Neural cell (in vitro differentiated cells): ENCODE data around the gene OR2A42. TPM values are rescaled to one million over a fixed set of nuclear protein-coding genes. Genes with fewer than 3 reads are reported as not detected.
"Not testable (repeated sequence)": the region's sequence is repeated elsewhere in the genome, so short reads cannot be mapped to it uniquely, and the experiment has no call there.

Experiments
- H2AFZ ChIP-seq: fragments of 200-600, 300-800 bp; sonication (generic), shearing (Covaris generic); 2 replicates; pipeline ENCODE4 v1.6.0; 2014; ENCODE audit warnings: low read depth, mild to moderate bottlenecking, antibody characterized with exemption, low read length, moderate library complexity
- H3F3A ChIP-seq: fragments of 200-600 bp; shearing (Covaris generic); 2 replicates; pipeline ENCODE4 v1.6.1; 2016; ENCODE audit warnings: mild to moderate bottlenecking, moderate library complexity, mixed read lengths, antibody characterized with exemption, low read length; ENCODE audit not compliant: insufficient read depth, poor library complexity, severe bottlenecking
- H3K27ac ChIP-seq: fragments of 200-600, 300-800 bp; sonication (generic), shearing (Covaris generic); 2 replicates; pipeline ENCODE4 v1.5.1; 2014; ENCODE audit warnings: mild to moderate bottlenecking, low read length, moderate library complexity
- H3K27me3 ChIP-seq: fragments of 300-800, 200-600 bp; sonication (generic), shearing (Covaris generic); 2 replicates; pipeline ENCODE4 v1.6.0; 2014; ENCODE audit warnings: mild to moderate bottlenecking, low read depth, low read length, moderate library complexity; ENCODE audit not compliant: insufficient read depth
- H3K36me3 ChIP-seq: fragments of 300-800, 200-600 bp; sonication (generic), shearing (Covaris generic); 2 replicates; pipeline ENCODE4 v1.5.1; 2014; ENCODE audit warnings: mild to moderate bottlenecking, antibody characterized with exemption, low read length, moderate library complexity; ENCODE audit not compliant: insufficient read depth
- H3K4me2 ChIP-seq: fragments of 300-800, 200-600 bp; sonication (generic), shearing (Covaris generic); 2 replicates; pipeline ENCODE4 v1.6.0; 2014; ENCODE audit warnings: mild to moderate bottlenecking, low read length
- H3K4me3 ChIP-seq: fragments of 300-800, 200-600 bp; sonication (generic), shearing (Covaris generic); 2 replicates; pipeline ENCODE4 v1.5.1; 2014; ENCODE audit warnings: mild to moderate bottlenecking, low read length, moderate library complexity
- H3K79me2 ChIP-seq: fragments of 200-600 bp; shearing (Covaris generic); replicated peaks from 2 replicates; pipeline ENCODE4 v1.6.0; 2014; ENCODE audit warnings: mild to moderate bottlenecking, low read length, moderate library complexity; ENCODE audit not compliant: insufficient read depth
- H3K9ac ChIP-seq: fragments of 300-800, 200-600 bp; sonication (generic), shearing (Covaris generic); 2 replicates; pipeline ENCODE4 v1.6.1; 2016; ENCODE audit warnings: mild to moderate bottlenecking, low read length, mixed read lengths
- H3K9me2 ChIP-seq: fragments of 200-600 bp; shearing (Covaris generic); 2 replicates; pipeline ENCODE4 v1.6.1; 2016; ENCODE audit warnings: mild to moderate bottlenecking, low read length, mixed read lengths; ENCODE audit not compliant: insufficient read depth
- H3K9me3 ChIP-seq: fragments of 200-600, 300-800 bp; sonication (generic), shearing (Covaris generic); 2 replicates; pipeline ENCODE4 v1.6.1; 2016; ENCODE audit warnings: mild to moderate bottlenecking, mixed run types, low read length, moderate library complexity, mixed read lengths
- H4K20me1 ChIP-seq: fragments of 200-600 bp; shearing (Covaris generic); 2 replicates; pipeline ENCODE4 v1.6.1; 2016; ENCODE audit warnings: mild to moderate bottlenecking, mixed run types; ENCODE audit not compliant: insufficient read depth
- polyA plus RNA-seq: library from polyadenylated mRNA; depleted of rRNA; stranded (reverse); fragments of >200 nt; gene quantifications from 2 replicates; pipeline ENCODE4 v1.2.3, GENCODE V29; 2014

OR2A42 gene
- polyA plus RNA-seq, 1 donor from 2014 or later = not detected

DNA sequence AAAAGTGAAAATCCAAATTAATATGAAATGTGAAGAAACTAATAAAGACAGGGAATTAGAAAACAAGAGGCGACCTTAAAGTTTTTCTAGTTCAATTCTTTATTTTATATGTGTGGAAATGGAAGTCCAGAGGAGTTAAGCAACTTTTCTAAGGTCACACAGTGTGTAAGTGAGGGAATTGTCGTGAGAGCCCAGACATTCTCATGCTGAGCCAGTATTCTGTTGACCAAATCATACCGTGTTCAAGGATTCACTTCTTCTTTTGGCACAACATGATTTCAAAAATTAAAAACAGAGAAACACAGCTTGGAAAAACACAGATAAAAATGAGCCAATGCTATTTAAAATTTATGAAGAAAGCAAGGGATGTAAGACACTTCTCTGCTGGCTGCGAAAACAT, 12.5 kb downstream of the OR2A42 start:
- not testable (repeated sequence) for H3K4me2 ChIP-seq, H3K9me3 ChIP-seq, H3K36me3 ChIP-seq, H3F3A ChIP-seq, H2AFZ ChIP-seq, H3K4me3 ChIP-seq, H3K9ac ChIP-seq, H3K27ac ChIP-seq, H4K20me1 ChIP-seq, H3K9me2 ChIP-seq, H3K79me2 ChIP-seq, H3K27me3 ChIP-seq

DNA sequence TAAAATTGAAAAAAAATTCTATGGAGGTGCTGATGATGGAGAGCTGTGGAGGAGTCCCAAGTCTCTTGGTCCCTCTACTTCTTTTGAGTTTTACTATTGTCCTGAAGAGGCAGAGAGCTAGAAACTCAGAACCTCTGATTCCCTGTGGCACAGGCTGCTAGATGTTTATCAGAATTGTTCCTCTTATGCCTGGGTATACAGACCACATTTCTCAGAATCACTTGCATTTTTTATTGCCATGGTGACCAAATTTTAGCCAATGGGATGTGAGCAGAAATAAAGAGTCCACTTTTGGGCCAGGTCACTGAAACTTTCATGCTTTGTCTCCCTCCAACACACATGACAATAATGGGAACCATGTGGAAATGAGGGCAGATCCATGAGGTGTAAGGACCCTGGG, 15.7 kb downstream of the OR2A42 start:
- not testable (repeated sequence) for H3K79me2 ChIP-seq

DNA sequence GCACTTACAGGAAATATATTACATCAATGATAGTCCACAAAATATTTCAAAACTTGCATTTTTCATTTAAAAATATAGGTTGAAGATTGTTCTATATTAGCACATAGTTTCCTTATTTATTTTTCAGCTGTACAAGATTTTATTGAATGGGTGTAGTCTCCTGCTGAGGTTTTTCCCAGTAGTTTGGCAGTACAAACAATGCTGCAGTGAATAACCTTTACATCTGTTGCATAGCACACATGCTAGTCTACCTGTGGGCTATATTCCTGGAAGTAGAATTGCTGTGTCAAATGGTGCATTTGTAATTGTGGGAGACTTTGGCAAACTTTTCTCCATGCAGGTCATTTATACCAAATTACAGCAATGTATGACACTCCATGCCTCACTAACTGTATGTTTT, 18.9 kb downstream of the OR2A42 start:
- not testable (repeated sequence) for H3K9me2 ChIP-seq, H3K27ac ChIP-seq, H3K79me2 ChIP-seq, H2AFZ ChIP-seq, H3K9me3 ChIP-seq, H3K27me3 ChIP-seq, H3K36me3 ChIP-seq, H3K9ac ChIP-seq, H4K20me1 ChIP-seq, H3K4me3 ChIP-seq, H3K4me2 ChIP-seq, H3F3A ChIP-seq

More for the DNA sequence above, 15.7 kb downstream of the OR2A42 start:
- not testable (repeated sequence) for H3K9me3 ChIP-seq, H3K27ac ChIP-seq, H3K9me2 ChIP-seq, H4K20me1 ChIP-seq, H3K4me3 ChIP-seq, H3K36me3 ChIP-seq, H2AFZ ChIP-seq, H3K9ac ChIP-seq, H3K4me2 ChIP-seq, H3K27me3 ChIP-seq, H3F3A ChIP-seq

DNA sequence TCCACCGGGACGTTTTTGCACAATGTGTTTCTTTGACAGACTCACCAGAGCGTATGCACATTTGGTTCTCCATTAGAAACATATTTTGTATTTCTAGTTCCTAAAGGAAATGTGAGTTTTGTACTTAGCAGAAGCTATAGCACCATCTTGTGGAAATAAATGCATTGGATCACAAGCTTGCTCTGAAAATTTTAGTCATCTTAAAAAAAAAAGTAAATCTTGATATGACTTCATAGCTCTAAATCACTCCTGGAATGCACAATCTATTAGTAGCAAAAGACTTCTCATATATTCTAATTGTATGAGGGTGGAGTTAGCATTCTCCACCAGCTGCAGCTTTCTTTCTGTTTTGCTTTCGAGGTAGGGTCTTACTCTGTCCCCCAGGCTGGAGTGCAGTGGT, 20.3 kb downstream of the OR2A42 start:
- H2AFZ ChIP-seq, H3K36me3 ChIP-seq, H3K9me2 ChIP-seq, H3K79me2 ChIP-seq, H3K27ac ChIP-seq, H3K4me2 ChIP-seq, H3K27me3 ChIP-seq, H3K9me3 ChIP-seq, H3F3A ChIP-seq, H3K4me3 ChIP-seq, H3K9ac ChIP-seq, H4K20me1 ChIP-seq: not testable (repeated sequence)

DNA sequence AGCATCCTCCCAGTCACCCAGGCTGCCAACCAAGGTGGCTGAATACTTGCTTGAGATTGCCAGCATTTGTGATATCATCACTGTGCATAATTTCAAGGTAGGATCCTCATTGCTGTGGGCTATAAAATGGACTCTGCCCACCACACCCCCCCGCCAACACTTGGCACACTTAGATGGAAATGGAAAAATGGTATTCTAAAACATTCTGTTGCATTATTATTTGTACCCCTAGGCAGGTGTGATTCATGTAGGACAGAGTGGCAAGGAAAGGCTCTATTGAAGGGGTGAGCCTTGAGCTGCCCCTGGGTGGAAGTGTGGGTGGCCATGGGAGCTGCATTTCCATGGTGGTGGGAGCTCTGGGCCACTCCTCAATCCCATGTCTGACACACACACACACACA, 20.8 kb downstream of the OR2A42 start:
- H3K36me3 ChIP-seq, H4K20me1 ChIP-seq, H2AFZ ChIP-seq, H3F3A ChIP-seq, H3K79me2 ChIP-seq, H3K27me3 ChIP-seq, H3K9ac ChIP-seq, H3K4me2 ChIP-seq, H3K4me3 ChIP-seq, H3K9me2 ChIP-seq, H3K9me3 ChIP-seq, H3K27ac ChIP-seq: not testable (repeated sequence)

DNA sequence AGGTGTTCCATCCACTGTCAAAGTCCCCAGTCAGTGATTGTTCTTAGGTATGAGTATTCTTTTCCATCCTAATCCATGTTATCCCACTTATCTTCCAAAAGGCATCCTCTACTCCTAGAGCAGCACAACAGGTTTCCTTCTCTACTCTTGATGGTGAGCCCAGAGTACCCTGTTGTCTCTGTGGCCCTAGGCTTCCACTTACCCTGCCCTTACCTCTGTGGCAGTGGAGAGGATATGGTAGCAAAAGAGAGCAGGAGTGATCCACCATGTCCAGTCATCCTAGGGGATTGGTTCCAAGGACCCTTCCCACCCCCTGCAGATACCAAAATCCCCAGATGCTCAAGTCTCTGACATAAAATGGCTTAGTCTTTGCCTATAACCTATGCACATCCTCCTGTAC, 22.2 kb downstream of the OR2A42 start:
- H3K4me2 ChIP-seq, H3K36me3 ChIP-seq, H3K79me2 ChIP-seq, H3K27me3 ChIP-seq, H3K27ac ChIP-seq, H4K20me1 ChIP-seq, H3K9me3 ChIP-seq, H3K9me2 ChIP-seq, H3K4me3 ChIP-seq, H3F3A ChIP-seq, H2AFZ ChIP-seq, H3K9ac ChIP-seq: not testable (repeated sequence)

DNA sequence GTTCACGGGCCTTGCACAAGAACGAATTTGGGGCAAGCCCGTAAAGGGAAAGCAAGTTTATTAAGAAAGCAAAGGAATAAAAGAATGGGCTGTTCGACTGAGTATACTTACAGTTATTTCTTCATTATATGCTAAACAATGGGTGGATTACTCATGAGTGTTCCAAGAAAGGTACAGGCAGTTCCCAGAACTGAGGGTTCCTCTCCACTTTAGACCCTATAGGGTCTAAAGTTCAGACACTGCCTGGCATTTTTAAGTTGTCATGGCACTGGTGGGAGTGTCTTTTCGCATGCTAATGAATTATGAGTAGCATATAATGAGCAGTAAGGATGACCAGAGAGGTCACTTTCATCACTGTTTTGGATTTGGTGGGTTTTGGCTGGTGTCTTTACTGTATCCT, 34.1 kb downstream of the OR2A42 start:
- H3K79me2 ChIP-seq, H3K36me3 ChIP-seq, H3K9me2 ChIP-seq, H3K27me3 ChIP-seq, H3K9me3 ChIP-seq, H2AFZ ChIP-seq, H3K27ac ChIP-seq, H3K9ac ChIP-seq, H3K4me2 ChIP-seq, H4K20me1 ChIP-seq, H3F3A ChIP-seq, H3K4me3 ChIP-seq: not testable (repeated sequence)

DNA sequence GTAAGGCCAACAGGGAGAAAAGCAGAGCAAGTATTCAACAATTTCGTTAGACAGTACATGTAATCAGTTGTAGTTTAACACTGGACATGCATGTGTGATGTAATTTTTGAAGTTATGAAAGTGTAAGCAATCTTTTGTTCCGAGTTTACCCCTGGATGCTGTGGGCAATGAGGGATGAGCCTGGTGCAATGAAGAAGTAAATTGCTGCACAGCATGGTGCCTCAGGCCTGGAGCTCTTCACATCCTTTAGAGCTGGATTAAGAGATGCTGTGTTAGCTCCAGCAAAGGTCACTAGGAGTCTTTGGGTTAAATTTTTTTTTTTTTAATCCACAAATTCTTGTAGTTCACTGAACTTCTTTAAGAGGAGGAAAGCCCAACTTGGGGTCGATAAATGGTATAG, 36.3 kb downstream of the OR2A42 start:
- not testable (repeated sequence) for H4K20me1 ChIP-seq, H3K79me2 ChIP-seq, H3K9me2 ChIP-seq, H3K4me2 ChIP-seq, H3K9ac ChIP-seq, H3F3A ChIP-seq, H3K36me3 ChIP-seq, H3K4me3 ChIP-seq, H3K9me3 ChIP-seq, H3K27ac ChIP-seq, H3K27me3 ChIP-seq, H2AFZ ChIP-seq
